H1 (cell line): ENCODE data around the gene IQUB. TPM values are rescaled to one million over a fixed set of nuclear protein-coding genes. Genes with fewer than 3 reads are reported as not detected.

Source experiments
- CTCF ChIA-PET: fragments of 300-600 bp; sonication (Branson Sonifier 250); formaldehyde crosslinking; loops from one replicate; lab custom pipeline; 2021; ENCODE audit not compliant: partially characterized antibody; lab: Charles Lee
- POLR2A ChIA-PET: fragments of 300-600 bp; sonication (Branson Sonifier 250); formaldehyde crosslinking; loops from one replicate; lab custom pipeline; 2021; ENCODE audit warnings: inconsistent platforms; ENCODE audit not compliant: partially characterized antibody; lab: Charles Lee
- DNase-seq, 2 experiments: peaks; one replicate each; pipeline versions ENCODE4 v3.0.0 to v3.0.0-alpha.2; 2010 to 2022; ENCODE audit warnings: low spot score in 2 of 2, low read depth in 1 of 2, mixed read lengths in 1 of 2
- FAIRE-seq: peaks from 2 replicates; lab custom pipeline; 2011; peaks lifted over from hg19 to GRCh38; lab: Jason Lieb, UNC
- H2AFZ ChIP-seq: 2 replicates; pipeline ENCODE4 v1.8.1; 2012; ENCODE audit warnings: low read length, inconsistent platforms
- H2AK5ac ChIP-seq: 2 replicates; pipeline ENCODE4 v1.6.1; 2013; ENCODE audit warnings: low read depth, low read length
- H2BK120ac ChIP-seq: replicated peaks from 2 replicates; pipeline ENCODE3; 2013; ENCODE audit warnings: low read depth, low read length, inconsistent platforms
- H2BK12ac ChIP-seq: 2 replicates; pipeline ENCODE4 v1.6.1; 2013; ENCODE audit warnings: low read depth, low read length
- H2BK15ac ChIP-seq: 2 replicates; pipeline ENCODE4 v1.6.1; 2013; ENCODE audit warnings: low read length
- H2BK20ac ChIP-seq: 2 replicates; pipeline ENCODE4 v1.6.1; 2013; ENCODE audit warnings: low read length
- H2BK5ac ChIP-seq: 2 replicates; pipeline ENCODE4 v1.6.1; 2013; ENCODE audit warnings: low read depth, low read length
- H3K14ac ChIP-seq: 2 replicates; pipeline ENCODE4 v1.6.1; 2013; ENCODE audit warnings: inconsistent platforms; ENCODE audit not compliant: insufficient read length
- H3K18ac ChIP-seq: 2 replicates; pipeline ENCODE4 v1.6.1; 2013; ENCODE audit warnings: low read length; ENCODE audit errors: extremely low read depth
- H3K23ac ChIP-seq: 2 replicates; pipeline ENCODE4 v1.6.1; 2013; ENCODE audit warnings: inconsistent platforms; ENCODE audit not compliant: insufficient read length
- H3K23me2 ChIP-seq: 2 replicates; pipeline ENCODE4 v1.6.1; 2013; ENCODE audit warnings: low read depth, low read length
- H3K27ac ChIP-seq: 2 replicates; pipeline ENCODE4 v1.6.1; 2011; ENCODE audit warnings: low read depth, low read length, inconsistent platforms
- H3K27me3 ChIP-seq, 4 experiments: replicated peaks in 1 of 4; 1 replicate in 1 of 4; 2 replicates in 3 of 4; pipeline versions ENCODE4 v1.6.1 to v1.8.1; 2011 to 2013; ENCODE audit warnings: low read length in 3 of 4, mild to moderate bottlenecking in 3 of 4, inconsistent platforms in 2 of 4, mixed read lengths in 2 of 4, moderate library complexity in 1 of 4; ENCODE audit not compliant: control insufficient read depth in 3 of 4, insufficient read depth in 3 of 4; ENCODE audit errors: extremely low read depth in 1 of 4
- H3K36me3 ChIP-seq, 4 experiments: 2 replicates each; pipeline versions ENCODE4 v1.6.1 to v1.8.1; 2011 to 2013; ENCODE audit warnings: mild to moderate bottlenecking in 4 of 4, low read length in 3 of 4, moderate library complexity in 2 of 4, control low read depth in 1 of 4, inconsistent platforms in 1 of 4; ENCODE audit not compliant: insufficient read depth in 4 of 4, control insufficient read depth in 2 of 4
- H3K4ac ChIP-seq: replicated peaks from 2 replicates; pipeline ENCODE3; 2013; ENCODE audit warnings: low read length, low read depth, mixed read lengths, inconsistent platforms; ENCODE audit not compliant: insufficient read length
- H3K4me1 ChIP-seq, 4 experiments: replicated peaks in 1 of 4; 1 replicate in 1 of 4; 2 replicates in 3 of 4; pipeline versions ENCODE4 v1.6.1 to v1.8.1; 2011 to 2013; ENCODE audit warnings: low read length in 3 of 4, inconsistent platforms in 2 of 4, mixed read lengths in 1 of 4; ENCODE audit not compliant: insufficient read depth in 4 of 4, control insufficient read depth in 3 of 4
- H3K4me2 ChIP-seq, 2 experiments: 2 replicates each; pipeline versions ENCODE4 v1.6.1 to v1.8.1; 2011 to 2013; ENCODE audit warnings: low read depth in 2 of 2, low read length in 2 of 2, control low read depth in 1 of 2, inconsistent platforms in 1 of 2, mild to moderate bottlenecking in 1 of 2; ENCODE audit not compliant: insufficient read depth in 1 of 2
- H3K4me3 ChIP-seq, 4 experiments: fragments of 200-600, 300-600 bp in 1 of 4; sonication (generic), shearing (Covaris generic), sonication (Bioruptor Twin) in 1 of 4; 2 replicates each; pipeline versions ENCODE4 v1.5.1 to v1.8.1; 2011 to 2016; ENCODE audit warnings: low read length in 4 of 4, low read depth in 3 of 4, control low read depth in 2 of 4, inconsistent platforms in 2 of 4, mild to moderate bottlenecking in 2 of 4, mixed read lengths in 1 of 4, moderate library complexity in 1 of 4; ENCODE audit not compliant: insufficient read depth in 2 of 4; ENCODE audit errors: extremely low read depth in 1 of 4
- H3K56ac ChIP-seq: replicated peaks from 2 replicates; pipeline ENCODE3; 2013; ENCODE audit warnings: low read depth, mild to moderate bottlenecking, mixed read lengths, low read length, inconsistent platforms; ENCODE audit not compliant: insufficient read length
- H3K79me1 ChIP-seq: 2 replicates; pipeline ENCODE4 v1.6.1; 2013; ENCODE audit warnings: low read depth, low read length, control low read depth
- H3K79me2 ChIP-seq, 2 experiments: 2 replicates each; pipeline versions ENCODE4 v1.6.1 to v1.8.1; 2012 to 2013; ENCODE audit warnings: low read length in 2 of 2, mild to moderate bottlenecking in 2 of 2, inconsistent platforms in 1 of 2; ENCODE audit not compliant: insufficient read depth in 2 of 2, control insufficient read depth in 1 of 2
- H3K9ac ChIP-seq, 4 experiments: replicated peaks in 1 of 4; 1 replicate in 1 of 4; 2 replicates in 3 of 4; pipeline versions ENCODE4 v1.6.1 to v1.8.1; 2011 to 2013; ENCODE audit warnings: low read depth in 3 of 4, low read length in 3 of 4, control low read depth in 2 of 4, mild to moderate bottlenecking in 2 of 4, moderate library complexity in 2 of 4, inconsistent platforms in 1 of 4; ENCODE audit errors: extremely low read depth in 1 of 4
- H3K9me3 ChIP-seq, 2 experiments: 2 replicates each; pipeline versions ENCODE4 v1.6.1 to v1.8.1; 2012 to 2013; ENCODE audit warnings: mild to moderate bottlenecking in 2 of 2, moderate library complexity in 2 of 2, control low read depth in 1 of 2, inconsistent platforms in 1 of 2, low read depth in 1 of 2, low read length in 1 of 2, mixed read lengths in 1 of 2; ENCODE audit not compliant: insufficient read depth in 2 of 2
- H4K20me1 ChIP-seq, 2 experiments: replicated peaks in 1 of 2; 2 replicates each; pipeline versions ENCODE3 to v1.8.1; 2011 to 2013; ENCODE audit warnings: inconsistent platforms in 2 of 2, low read length in 2 of 2, mild to moderate bottlenecking in 1 of 2; ENCODE audit not compliant: insufficient read depth in 2 of 2, control insufficient read depth in 1 of 2
- H4K5ac ChIP-seq: 2 replicates; pipeline ENCODE4 v1.6.1; 2013; ENCODE audit warnings: low read length, low read depth, mixed read lengths, inconsistent platforms; ENCODE audit not compliant: insufficient read length
- H4K8ac ChIP-seq: 2 replicates; pipeline ENCODE4 v1.8.0; 2013; ENCODE audit warnings: mild to moderate bottlenecking, moderate library complexity, low read length, inconsistent platforms; ENCODE audit not compliant: insufficient read depth; ENCODE audit errors: extremely low read depth
- H4K91ac ChIP-seq: replicated peaks from 2 replicates; pipeline ENCODE3; 2013; ENCODE audit warnings: low read length, mixed read lengths, inconsistent platforms; ENCODE audit not compliant: insufficient read length
- CBX8 ChIP-seq: fragments of 300-800, 300-1000 bp; sonication (generic); IDR thresholded peaks from 2 replicates; pipeline ENCODE4 v1.7.1; 2016; ENCODE audit warnings: low read depth, low read length, borderline replicate concordance
- EGR1 ChIP-seq: IDR thresholded peaks from 2 replicates; pipeline ENCODE4 v1.6.1; 2011; ENCODE audit warnings: low read depth, low read length, borderline replicate concordance
- GABPA ChIP-seq: IDR thresholded peaks from 2 replicates; pipeline ENCODE4 v1.6.1; 2011; ENCODE audit warnings: mild to moderate bottlenecking, low read length, moderate library complexity, borderline replicate concordance; ENCODE audit not compliant: insufficient read depth
- GTF2F1 ChIP-seq: IDR thresholded peaks from 2 replicates; pipeline ENCODE4 v1.6.1; 2012; ENCODE audit warnings: low read depth, low read length, improper control_type of control experiment, borderline replicate concordance
- HDAC6 ChIP-seq: IDR thresholded peaks from one replicate; pipeline ENCODE4 v1.7.1; 2012; ENCODE audit warnings: low read depth, mild to moderate bottlenecking, inconsistent platforms, low read length, moderate library complexity
- KDM1A ChIP-seq: fragments of 200-600, 300-600 bp; sonication (generic); IDR thresholded peaks from 2 replicates; pipeline ENCODE4 v1.7.1; 2016; ENCODE audit warnings: mild to moderate bottlenecking, low read length, borderline replicate concordance
- POLR2A ChIP-seq, 2 experiments: IDR thresholded peaks; 1 replicate in 1 of 2; 2 replicates in 1 of 2; pipeline ENCODE4 v1.6.1; 2011; ENCODE audit warnings: low read depth in 2 of 2, low read length in 2 of 2, mild to moderate bottlenecking in 2 of 2; ENCODE audit errors: control extremely low read depth in 1 of 2
- POLR2AphosphoS5 ChIP-seq: IDR thresholded peaks from 2 replicates; pipeline ENCODE4 v1.6.1; 2011; ENCODE audit warnings: low read depth, low read length
- POU5F1 ChIP-seq: IDR thresholded peaks from 2 replicates; pipeline ENCODE4 v1.6.1; 2011; ENCODE audit warnings: low read depth, mild to moderate bottlenecking, low read length, moderate library complexity
- RBBP5 ChIP-seq: IDR thresholded peaks from 2 replicates; pipeline ENCODE4 v1.7.1; 2012; ENCODE audit warnings: low read depth, mild to moderate bottlenecking, inconsistent platforms, low read length, moderate library complexity, borderline replicate concordance
- RXRA ChIP-seq: IDR thresholded peaks from 2 replicates; pipeline ENCODE4 v1.6.1; 2011; ENCODE audit warnings: low read depth, mild to moderate bottlenecking, low read length, moderate library complexity; ENCODE audit not compliant: insufficient read depth
- SIRT6 ChIP-seq: IDR thresholded peaks from one replicate; pipeline ENCODE4 v1.7.1; 2012; ENCODE audit warnings: low read length, inconsistent platforms
- SUZ12 ChIP-seq: fragments of 200-600 bp; sonication (generic); IDR thresholded peaks from 2 replicates; pipeline ENCODE4 v1.6.1; 2012; ENCODE audit warnings: mild to moderate bottlenecking, inconsistent platforms, low read length, moderate library complexity, mixed read lengths
- polyA plus RNA-seq, 7 experiments: library from polyadenylated mRNA; depleted of rRNA in 3 of 7; stranded (reverse) in 5 of 7; unstranded in 2 of 7; fragments of >200 nt in 5 of 7; fragments of 200-250 nt in 2 of 7; gene quantifications; 1 replicate in 5 of 7; 2 replicates in 1 of 7; 4 replicates in 1 of 7; pipeline versions ENCODE4 v1.2.1 to v1.2.3, GENCODE V29; 2011 to 2013; ENCODE audit warnings: missing spikeins in 2 of 7, mixed read lengths in 2 of 7
- total RNA-seq: library from RNA; stranded (reverse); fragmentation: NEBNext Ultra II Directional; extraction: Animal tissue kit (Norgen Biotek cat#: 25700); gene quantifications from 2 replicates; pipeline ENCODE4 v1.2.1, GENCODE V29; 2021
- TF ChIP-seq, protein P1 (sequence below): IDR thresholded peaks from 2 replicates; pipeline ENCODE4 v1.6.1; 2011; ENCODE audit warnings: low read length, improper control_type of control experiment

The IQUB gene
- total and polyA plus RNA-seq, 2 of the 8 experiments (the other 6 are each of a cell fraction or from before 2014, with no cell fraction given): 0.12 to 0.82 TPM

DNA sequence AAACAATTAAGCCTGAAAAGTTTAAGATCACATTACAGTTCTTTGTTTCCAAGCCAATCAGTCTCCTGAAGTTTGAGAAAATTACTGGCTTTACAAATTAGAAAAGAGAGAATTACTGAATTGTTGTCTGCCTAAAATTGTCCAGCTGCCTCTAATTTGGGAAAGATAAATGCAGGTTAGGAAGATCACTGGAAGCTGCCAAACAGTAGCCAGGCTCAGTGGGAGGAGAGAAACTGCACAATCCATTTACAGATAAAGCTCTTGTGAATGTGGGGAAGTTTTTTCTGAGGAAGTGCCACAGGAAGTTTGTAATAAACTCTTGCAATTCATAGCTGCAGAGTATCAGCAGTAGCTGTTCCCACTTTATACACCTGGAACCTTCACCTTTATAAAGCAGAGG is 100.7 kb downstream of the IQUB start:
- Histone ChIP-seq H3K4me3 (0 out of 8 replicates have a peak overlapping the region, but pooled peaks of 1 of the 4 experiments have one; percentile 9), H3K4me1 (peaks cover 2 to 7% (median 4%) of the 10 kb centered on the region in 4 experiments; a peak in 4 of 7 replicates), H3K4me2 (no peak overlapping the region; a peak in 1 of 4 replicates), H3K14ac (no peak overlapping the region), H4K91ac (no peak overlapping the region), H3K27me3 (no peaks in the 10 kb centered on the region), H3K79me1 (no peaks in the 10 kb centered on the region), H4K8ac (no peak overlapping the region), H2AFZ (no peak overlapping the region), H2BK5ac (peak overlapping the region; percentile 28; the same call in 1 of the 2 replicates), H2BK12ac (no peak overlapping the region), H4K20me1 (no peaks in the 10 kb centered on the region), H3K18ac (peak overlapping the region; percentile 24; the same call in 1 of the 2 replicates), H3K23ac (no peak overlapping the region), H3K56ac (no peak overlapping the region), H3K27ac (0 out of 2 replicates have a peak overlapping the region, but pooled peaks have one; percentile 21), H3K23me2 (no peaks in the 10 kb centered on the region), H2BK15ac (no peak overlapping the region), H3K9ac (peak overlapping the region in 1 of 4 experiments; percentile 11; a peak in 2 of 7 replicates), H3K9me3 (no peaks in the 10 kb centered on the region; a peak in 1 of 4 replicates), H4K5ac (peak overlapping the region; percentile 44), H3K4ac (no peak overlapping the region), H3K79me2 (no peaks in the 10 kb centered on the region), H2AK5ac (no peak overlapping the region), H2BK20ac (0 out of 2 replicates have a peak overlapping the region, but pooled peaks have one; percentile 4), H2BK120ac (no peak overlapping the region), H3K36me3 (no peaks in the 10 kb centered on the region)
- DNase-seq (no peak), FAIRE-seq (no peak)
- POLR2A ChIA-PET: no interaction called here
- CTCF ChIA-PET: no interaction called here
- TF ChIP-seq POLR2AphosphoS5 (no peak), RBBP5 (no peak), HDAC6 (no peak), SUZ12 (no peak), POLR2A (IDR thresholded peaks at IDR 0.05; ENCODE audit: control extremely low read depth in 1 of 2, low read depth in 2 of 2, low read length in 2 of 2) (no peak), GTF2F1 (no peak), EGR1 (no peak), CBX8 (no peak), POU5F1 (no peak), KDM1A (no peak), GABPA (no peak), SIRT6 (no peak), RXRA (no peak)
- TF ChIP-seq, protein P1, sequence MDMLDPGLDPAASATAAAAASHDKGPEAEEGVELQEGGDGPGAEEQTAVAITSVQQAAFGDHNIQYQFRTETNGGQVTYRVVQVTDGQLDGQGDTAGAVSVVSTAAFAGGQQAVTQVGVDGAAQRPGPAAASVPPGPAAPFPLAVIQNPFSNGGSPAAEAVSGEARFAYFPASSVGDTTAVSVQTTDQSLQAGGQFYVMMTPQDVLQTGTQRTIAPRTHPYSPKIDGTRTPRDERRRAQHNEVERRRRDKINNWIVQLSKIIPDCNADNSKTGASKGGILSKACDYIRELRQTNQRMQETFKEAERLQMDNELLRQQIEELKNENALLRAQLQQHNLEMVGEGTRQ: no peak
